GM21723 (cell line): Measurements from ENCODE around the gene WNK2.

Source experiments
- ATAC-seq: cut with Tn5 transposase; IDR thresholded peaks from one replicate; pipeline ENCODE4 v1.9.1; 2021; ENCODE audit warnings: mild to moderate bottlenecking, moderate library complexity; ENCODE audit not compliant: unreplicated experiment

The WNK2 gene

GRCh38 chr9:93198117-93198837 lies 14.3 kb downstream of the WNK2 start:
- ATAC-seq: no peak

DNA sequence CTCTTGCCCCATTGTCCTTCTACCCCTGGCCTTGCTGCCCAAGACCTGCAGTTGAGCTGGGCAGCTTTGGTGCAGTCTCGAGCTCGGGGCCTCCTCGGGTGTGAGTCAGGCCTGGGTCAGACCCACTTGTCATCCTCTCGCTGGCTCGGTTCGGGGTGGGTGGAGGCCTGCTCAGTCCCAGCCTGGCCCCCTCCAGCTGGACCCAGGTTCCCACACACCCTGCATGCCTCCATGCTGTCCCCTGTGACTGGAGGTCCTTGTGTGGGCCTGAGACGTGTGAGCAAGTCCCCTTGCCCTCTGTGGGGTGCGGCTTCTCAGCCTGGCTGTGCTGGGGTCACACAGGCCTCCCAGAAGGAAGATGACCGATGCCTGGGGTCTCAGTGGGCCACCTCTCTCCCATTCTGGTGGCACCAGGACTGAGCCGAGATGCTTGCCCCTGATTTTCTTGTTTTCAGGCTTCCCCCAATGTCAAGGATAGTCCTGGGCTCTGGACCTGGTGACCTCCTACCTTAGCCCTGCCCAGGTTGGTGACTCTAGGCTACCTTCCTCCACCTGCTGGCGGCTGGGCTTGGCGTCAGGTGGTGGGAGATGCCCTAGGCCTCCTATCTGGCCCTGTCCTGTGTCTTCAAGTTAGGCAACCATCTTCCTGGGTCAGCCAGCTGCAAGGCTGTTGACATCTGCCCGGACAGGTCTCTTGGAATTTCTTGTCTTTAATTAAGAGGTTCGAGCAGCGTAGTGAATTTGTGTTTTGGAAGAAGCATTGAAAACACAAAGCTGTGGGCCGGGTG lies 15.1 kb downstream of the WNK2 start:
- no peak for ATAC-seq

DNA sequence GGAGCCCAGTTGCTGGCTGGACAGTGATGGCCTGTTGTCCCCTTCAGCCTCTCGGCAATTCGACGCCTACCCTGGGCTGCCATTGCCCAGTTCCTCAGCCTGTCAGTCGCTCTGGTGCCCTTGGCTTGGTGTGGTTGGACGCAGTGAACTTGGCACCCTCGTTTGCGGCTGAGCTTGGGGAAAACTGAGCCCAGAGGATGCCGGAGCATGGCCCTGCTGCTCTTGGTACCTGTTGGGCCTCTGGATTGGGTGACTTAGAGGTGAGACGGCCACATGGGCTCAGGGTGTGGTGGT lies 16.5 kb downstream of the WNK2 start:
- no peak for ATAC-seq

DNA sequence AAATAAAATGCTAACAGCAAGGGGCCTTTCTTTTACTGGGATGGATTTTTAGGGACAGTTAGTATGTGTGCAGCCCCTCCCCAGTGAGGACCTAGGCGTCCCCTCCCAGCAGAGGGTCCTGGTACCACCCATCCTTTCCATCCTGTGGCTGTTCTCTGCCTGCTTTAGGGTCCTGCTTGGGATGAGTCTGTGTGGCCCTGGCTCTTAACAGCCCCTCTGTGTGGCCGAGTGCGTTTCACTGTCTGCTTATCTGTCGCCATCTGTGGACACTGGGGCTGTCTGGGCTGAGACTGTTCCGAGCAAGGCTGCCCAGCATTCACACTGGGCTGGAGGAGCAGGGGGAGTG lies 17.0 kb downstream of the WNK2 start:
- ATAC-seq: no peak

DNA sequence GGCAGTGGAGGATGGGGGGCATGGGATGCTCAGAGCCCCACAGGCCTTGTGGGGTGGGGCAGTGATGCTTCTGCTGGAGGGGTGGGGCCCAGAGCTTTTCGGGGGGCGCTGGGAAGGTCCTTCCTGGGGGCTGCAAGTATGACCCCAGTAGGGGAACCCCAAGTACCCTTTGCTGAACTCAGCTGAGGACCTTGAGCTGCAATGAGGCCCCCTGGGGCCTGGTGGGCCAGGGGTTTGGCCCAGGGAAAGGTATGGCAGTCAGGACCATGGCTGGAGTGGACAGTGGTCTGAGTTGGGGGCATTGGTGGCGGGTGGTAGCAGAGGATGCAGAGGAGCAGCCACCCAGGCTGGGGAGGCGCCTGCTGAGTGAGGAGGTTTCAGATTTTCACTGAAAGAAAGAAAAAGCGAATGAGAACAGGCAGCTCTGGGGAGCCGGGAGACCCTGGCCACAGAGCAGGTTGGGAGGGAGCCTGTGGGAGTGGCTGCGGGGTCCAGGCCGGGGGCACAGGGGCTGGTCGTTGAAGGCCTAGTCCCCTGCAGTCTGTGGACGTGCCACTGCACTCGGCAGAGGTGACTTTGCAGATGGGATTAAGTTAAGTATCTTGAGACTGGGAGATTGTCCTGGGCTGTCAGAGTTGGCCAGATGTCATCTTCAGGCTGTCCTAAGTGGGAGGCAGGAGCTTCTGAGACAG lies 19.2 kb downstream of the WNK2 start:
- ATAC-seq: no peak

- ATAC-seq: no peak
Observed at GRCh38 chr9:93203718-93204469, 20.0 kb downstream of the WNK2 start.

DNA sequence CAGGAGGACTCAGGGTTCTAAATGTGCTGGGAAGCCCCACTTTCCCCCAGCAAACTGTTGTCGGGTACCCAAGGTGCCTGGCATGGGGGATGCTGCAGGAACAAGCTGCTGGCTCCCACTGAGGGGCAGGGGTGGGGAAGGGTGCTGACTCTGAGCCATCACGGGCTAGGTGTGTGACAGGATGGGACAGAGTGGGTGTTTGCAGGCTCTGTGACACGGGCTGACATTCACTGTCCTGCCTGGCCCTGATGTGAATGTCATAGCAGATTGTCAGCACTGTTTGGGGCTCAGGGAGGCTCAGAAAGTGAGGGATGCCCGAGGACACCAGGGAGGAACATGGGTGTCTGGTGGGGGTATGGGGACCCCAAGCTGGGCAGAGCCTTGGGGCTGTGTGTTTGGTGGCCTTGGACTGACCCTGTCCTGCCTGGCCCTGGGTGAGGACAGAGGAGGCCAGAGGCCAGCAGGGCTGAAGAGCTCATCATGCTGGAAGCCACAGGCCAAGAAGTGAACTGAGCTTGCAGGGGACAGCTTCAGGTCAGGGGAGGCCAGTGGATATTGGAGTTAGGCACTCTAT lies 20.6 kb downstream of the WNK2 start:
- no peak for ATAC-seq

DNA sequence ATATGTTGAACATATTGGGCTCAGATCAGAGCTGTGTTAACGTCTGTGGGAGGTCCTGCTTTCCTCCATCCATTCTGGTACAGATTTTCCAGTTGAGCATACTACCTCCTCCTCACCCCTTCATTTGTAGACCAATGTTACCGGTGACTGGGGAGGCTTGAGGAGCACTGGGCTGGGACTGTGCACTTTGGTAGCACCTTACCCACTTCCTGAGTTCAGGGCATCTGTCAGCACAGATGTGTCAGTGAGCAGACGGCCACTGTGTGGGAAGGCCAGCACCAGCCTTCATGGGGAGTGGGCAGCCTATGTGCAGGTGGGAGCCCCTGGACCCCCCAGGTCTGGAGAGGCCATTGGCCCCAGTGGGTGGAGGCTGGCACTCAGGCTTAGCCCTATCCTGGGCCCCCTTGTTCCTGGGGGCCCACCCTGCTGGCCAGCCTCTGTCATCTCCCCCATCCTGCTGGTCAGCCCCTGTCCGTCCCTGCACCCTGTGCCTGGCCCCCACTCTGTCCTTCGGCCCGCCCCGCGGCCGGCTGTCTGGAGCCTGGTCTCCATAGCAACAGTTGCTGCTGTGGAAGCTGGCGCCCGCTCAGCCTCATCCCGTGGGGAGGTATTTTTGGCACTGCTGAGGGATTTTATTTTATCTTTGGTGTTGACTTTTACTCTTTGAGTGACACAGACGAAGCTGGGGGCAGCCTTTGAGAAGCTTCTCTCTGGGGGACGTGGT lies 21.3 kb downstream of the WNK2 start:
- ATAC-seq: no peak

DNA sequence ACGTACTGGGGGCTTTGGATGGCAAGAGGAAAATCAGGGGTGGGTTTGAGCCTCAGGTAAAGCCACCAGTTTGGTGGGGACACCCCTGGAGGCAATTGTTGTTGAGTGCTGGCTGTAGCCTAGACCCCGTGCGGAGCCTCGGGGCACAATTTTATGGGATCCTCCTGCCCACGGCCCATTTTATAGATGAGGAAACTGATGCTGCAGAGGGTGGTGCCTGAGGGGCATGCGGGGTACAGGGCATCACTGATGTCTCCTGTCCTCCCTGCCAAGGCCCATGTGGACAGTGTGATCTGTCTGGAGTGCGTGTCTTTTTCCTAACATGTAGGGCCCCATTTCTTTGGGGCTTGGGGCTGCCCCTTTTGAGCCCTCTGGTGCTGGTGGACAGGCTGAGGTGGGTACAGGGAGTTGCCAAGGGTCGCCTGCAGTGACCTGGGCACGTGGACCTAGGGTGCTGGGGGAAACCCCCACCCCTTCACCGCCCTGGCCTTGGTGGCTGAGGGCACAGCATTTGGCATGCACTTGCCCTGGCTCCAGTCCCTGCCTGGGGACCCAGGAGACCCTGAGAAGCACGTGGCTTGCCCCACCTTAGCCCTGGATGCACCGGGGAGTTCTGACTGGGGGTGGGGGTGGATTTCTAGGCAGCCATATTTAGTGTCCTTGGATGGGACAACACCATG lies 22.1 kb downstream of the WNK2 start:
- no peak for ATAC-seq

DNA sequence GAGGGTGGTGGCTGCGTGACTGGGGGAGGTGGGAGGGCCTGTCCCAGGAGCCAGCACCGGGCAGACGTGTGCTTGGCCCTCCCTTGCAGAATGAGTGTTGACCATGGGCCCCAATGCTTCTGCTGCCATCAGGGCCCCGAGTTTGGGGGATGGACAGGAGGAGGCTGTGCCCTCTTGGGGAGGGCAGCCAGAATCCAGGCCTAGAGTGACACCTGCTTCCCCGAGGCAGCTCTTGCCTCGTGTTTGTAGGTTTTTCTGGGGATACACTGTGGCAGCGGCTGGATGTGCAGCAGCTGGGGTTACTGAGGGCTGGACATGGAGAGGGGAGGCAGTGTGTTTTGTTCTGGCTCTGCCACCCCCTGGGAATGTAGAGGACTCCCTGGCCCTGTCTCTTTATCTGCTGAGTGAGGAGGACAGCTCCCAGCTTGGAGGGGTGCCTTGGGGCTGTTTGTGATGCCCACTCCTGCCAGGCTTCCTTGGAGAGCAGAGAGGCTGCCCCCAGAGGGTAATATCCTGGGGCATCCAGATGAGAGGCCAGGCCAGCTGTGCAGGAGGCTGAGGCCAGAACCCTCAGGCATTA lies 22.7 kb downstream of the WNK2 start:
- ATAC-seq: no peak

DNA sequence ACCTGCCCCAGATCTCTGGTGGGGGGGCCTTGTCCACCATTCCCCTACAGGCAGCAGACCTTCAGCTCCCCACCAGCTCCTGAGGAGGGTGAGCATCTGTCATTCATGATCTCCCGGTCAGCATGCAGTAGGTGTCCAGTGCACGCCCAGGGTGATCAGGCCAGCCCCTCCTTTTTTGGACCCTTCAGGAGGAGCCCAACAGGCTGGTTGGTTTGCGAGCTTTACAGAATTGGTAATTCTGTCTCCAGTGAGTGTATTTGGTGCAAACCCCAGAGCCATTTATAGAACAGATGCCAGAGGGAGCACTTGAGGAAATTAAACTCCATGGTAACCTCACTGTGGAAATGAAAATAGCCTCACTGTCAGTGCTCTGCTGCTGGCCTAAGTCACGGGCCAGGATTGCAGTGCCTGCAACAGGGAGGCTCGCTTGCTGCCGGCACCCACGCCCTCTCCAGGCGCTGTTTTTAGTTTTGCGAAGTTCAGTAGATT lies 23.4 kb downstream of the WNK2 start:
- no peak for ATAC-seq

- ATAC-seq: no peak
Observed at GRCh38 chr9:93207860-93208734, 24.2 kb downstream of the WNK2 start.

DNA sequence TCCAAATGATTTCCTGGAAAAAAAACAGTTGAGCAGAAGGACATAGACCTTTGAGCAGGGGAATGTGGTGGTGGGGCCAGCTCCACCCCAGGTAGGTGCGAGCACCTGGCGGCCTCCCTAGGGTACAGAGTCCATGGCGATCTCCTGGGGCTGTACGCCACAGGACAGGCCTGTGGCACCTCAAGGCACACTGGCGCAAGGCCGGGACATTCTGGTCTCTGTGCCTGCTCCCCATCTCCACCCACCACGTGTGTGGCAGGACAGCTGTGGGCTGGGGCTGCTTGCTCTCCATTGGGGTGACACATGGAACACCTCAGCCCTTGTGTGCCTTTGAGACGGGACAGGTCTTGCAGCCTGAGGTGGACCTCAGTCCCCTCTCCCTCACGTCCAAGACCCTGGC lies 25.2 kb downstream of the WNK2 start:
- no peak for ATAC-seq

DNA sequence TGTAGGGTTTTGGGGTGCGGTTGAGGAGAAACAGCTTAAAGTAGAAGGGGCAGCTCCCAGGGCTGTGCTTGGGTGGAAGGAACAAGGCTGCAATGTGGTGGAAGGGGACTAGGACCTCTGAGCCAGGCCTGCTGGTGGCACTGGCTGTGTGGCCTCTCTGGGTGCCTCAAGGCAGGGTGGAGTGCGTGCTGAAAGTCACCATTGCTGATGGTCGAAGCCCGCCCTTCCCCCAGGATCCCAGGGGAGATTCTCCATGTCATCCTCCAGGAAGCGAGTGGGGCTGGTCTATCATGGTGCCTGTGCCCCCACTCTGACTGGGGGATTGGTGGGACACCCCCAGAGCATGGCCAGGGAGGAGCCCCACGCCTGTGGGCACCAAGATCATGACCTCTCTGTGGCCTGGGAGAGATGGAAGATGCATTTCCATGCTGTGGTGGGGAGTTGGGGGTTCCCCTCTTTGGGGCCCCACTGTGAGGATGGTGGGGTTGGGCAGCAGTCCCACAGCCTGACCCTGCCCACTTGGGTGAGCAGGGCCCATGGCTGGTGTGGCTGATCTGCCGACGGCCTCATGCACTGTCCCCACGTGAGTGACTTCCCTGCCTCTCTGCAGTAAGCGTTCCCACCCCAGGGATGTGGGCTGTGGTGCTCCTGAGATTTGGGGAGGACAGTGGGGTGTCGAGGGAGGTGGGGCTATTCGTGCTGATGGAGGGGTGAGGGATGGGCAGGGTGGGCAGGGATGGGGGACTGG lies 25.8 kb downstream of the WNK2 start:
- ATAC-seq: no peak

- ATAC-seq: no peak
Observed at GRCh38 chr9:93210324-93210973, 26.5 kb downstream of the WNK2 start.

- ATAC-seq: no peak
Observed at GRCh38 chr9:93210974-93211653, 27.2 kb downstream of the WNK2 start.

DNA sequence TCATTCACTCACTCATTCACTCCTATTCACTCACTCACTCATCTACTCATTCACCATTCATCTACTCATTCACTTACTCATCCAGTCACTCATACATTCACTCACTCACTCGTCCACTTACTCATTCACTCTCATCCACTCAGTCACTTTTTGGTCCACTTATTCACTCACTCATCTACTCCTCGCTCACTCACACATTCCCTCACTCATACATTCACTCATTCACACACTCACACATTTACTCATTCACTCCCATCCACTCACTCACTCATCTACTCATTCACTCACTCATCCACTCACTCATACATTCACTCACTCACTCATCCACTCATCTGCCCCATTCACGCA lies 27.7 kb downstream of the WNK2 start:
- ATAC-seq: no peak
